ENCODE measurements around the gene JAKMIP2. TPM values are rescaled to one million over a fixed set of nuclear protein-coding genes. Genes with fewer than 3 reads are reported as not detected.

The JAKMIP2 gene
- total and polyA plus RNA-seq, 2 experiments from 2014 or later: 1.4 to 4.3 TPM

DNA sequence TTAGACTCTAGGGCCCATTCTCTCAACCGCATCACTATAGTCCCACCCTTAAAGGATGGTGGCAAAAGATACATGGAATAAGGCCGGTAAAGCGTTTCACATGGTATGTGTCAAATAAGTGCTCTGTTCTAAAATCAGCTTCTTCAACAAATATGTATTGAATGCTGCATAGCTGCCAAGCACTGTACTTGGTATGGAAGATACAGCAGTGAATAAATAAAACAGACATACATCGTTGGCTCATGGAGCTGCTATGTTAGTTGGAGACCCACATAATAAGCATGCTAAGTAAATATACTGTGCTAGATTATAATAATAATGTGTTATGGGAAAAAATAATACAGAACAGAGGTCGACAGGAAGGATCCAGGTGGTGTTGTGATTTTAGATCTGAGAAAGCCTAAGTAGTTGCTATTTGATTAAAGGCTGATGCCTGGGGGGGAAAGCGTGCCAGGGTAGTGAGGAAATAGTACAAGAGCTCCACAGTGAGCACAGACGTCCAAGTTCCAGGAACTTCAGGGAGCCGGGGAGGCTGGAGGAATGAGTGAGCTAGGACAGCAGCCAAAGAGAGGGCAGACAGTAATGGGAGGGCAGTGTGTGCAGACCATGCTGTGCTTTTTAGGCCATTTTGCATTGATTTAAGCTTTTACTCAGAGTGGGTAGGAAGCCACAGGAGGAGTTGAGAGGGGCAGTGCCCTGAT lies 93.7 kb downstream of the JAKMIP2 start:
- H3K27ac ChIP-seq: no peak overlapping the region
- DNase-seq (ENCODE audit: low spot score): no peak
- no peak overlapping the region for H2AFZ ChIP-seq

GRCh38 chr5:147687118-147687517 lies 95.4 kb downstream of the JAKMIP2 start:
- Histone ChIP-seq H2AFZ (no peak overlapping the region), H3K9me2 (replicated peaks; ENCODE audit: insufficient read depth) (no peaks in the 10 kb centered on the region), H3K79me2 (no peaks in the 10 kb centered on the region), H3K4me1 (ENCODE audit: insufficient read depth) (no peaks in the 10 kb centered on the region), H3K9me3 (ENCODE audit: low read depth) (no peaks in the 10 kb centered on the region), H3K4me3 (no peak overlapping the region), H3K36me3 (replicated peaks; ENCODE audit: insufficient read depth, low read depth) (no peaks in the 10 kb centered on the region), H3K27ac (no peak overlapping the region), H3K27me3 (no peaks in the 10 kb centered on the region), H4K20me1 (ENCODE audit: insufficient read depth, poor library complexity, severe bottlenecking) (no peaks in the 10 kb centered on the region), H3K4me2 (no peak overlapping the region)
- no peak for TF ChIP-seq EZH2 (IDR thresholded peaks at IDR 0.05; ENCODE audit: borderline replicate concordance)
- no peak for TF ChIP-seq EZH2phosphoT487 (IDR thresholded peaks at IDR 0.05; ENCODE audit: low read depth, severe bottlenecking, unreplicated experiment)
- no peak for TF ChIP-seq CTCF (IDR thresholded peaks at IDR 0.05; ENCODE audit: poor library complexity)
- DNase-seq (ENCODE audit: low spot score): no peak
- 74% methylated on average over 2 of the region's 2 CpGs for WGBS (ENCODE audit: low lambda C conversion rate, missing lambda C conversion rate)

More for the DNA sequence above, 93.7 kb downstream of the JAKMIP2 start:
- H3K9me3 ChIP-seq (ENCODE audit: low read depth): no peaks in the 10 kb centered on the region
- TF ChIP-seq CTCF (IDR thresholded peaks at IDR 0.05; ENCODE audit: poor library complexity) (no peak), EZH2 (IDR thresholded peaks at IDR 0.05; ENCODE audit: borderline replicate concordance) (no peak), EZH2phosphoT487 (IDR thresholded peaks at IDR 0.05; ENCODE audit: low read depth, severe bottlenecking, unreplicated experiment) (no peak)
- no peaks in the 10 kb centered on the region for H3K36me3 ChIP-seq (replicated peaks; ENCODE audit: insufficient read depth, low read depth)
- H3K4me2 ChIP-seq: no peak overlapping the region
- no peaks in the 10 kb centered on the region for H3K9me2 ChIP-seq (replicated peaks; ENCODE audit: insufficient read depth)
- no peaks in the 10 kb centered on the region for H3K79me2 ChIP-seq
- H3K4me1 ChIP-seq (ENCODE audit: insufficient read depth): no peaks in the 10 kb centered on the region
- H3K4me3 ChIP-seq: no peak overlapping the region
- H4K20me1 ChIP-seq (ENCODE audit: insufficient read depth, poor library complexity, severe bottlenecking): no peaks in the 10 kb centered on the region
- H3K27me3 ChIP-seq: no peaks in the 10 kb centered on the region
- WGBS (ENCODE audit: low lambda C conversion rate, missing lambda C conversion rate): 78% methylated on average over 8 of the region's 8 CpGs

- no peaks in the 10 kb centered on the region for H4K20me1 ChIP-seq (ENCODE audit: insufficient read depth, poor library complexity, severe bottlenecking)
- H3K4me1 ChIP-seq (ENCODE audit: insufficient read depth): no peaks in the 10 kb centered on the region
- no peaks in the 10 kb centered on the region for H3K27me3 ChIP-seq
- TF ChIP-seq EZH2 (IDR thresholded peaks at IDR 0.05; ENCODE audit: borderline replicate concordance) (no peak), CTCF (IDR thresholded peaks at IDR 0.05; ENCODE audit: poor library complexity) (no peak), EZH2phosphoT487 (IDR thresholded peaks at IDR 0.05; ENCODE audit: low read depth, severe bottlenecking, unreplicated experiment) (no peak)
- no peaks in the 10 kb centered on the region for H3K9me3 ChIP-seq (ENCODE audit: low read depth)
- H3K9me2 ChIP-seq (replicated peaks; ENCODE audit: insufficient read depth): no peaks in the 10 kb centered on the region
- no peaks in the 10 kb centered on the region for H3K36me3 ChIP-seq (replicated peaks; ENCODE audit: insufficient read depth, low read depth)
- no peak overlapping the region for H3K4me3 ChIP-seq
- H2AFZ ChIP-seq: no peak overlapping the region
- WGBS (ENCODE audit: low lambda C conversion rate, missing lambda C conversion rate): 94% methylated on average over 2 of the region's 2 CpGs
- DNase-seq (ENCODE audit: low spot score): no peak
- no peaks in the 10 kb centered on the region for H3K79me2 ChIP-seq
- no peak overlapping the region for H3K27ac ChIP-seq
- no peak overlapping the region for H3K4me2 ChIP-seq
Measured at GRCh38 chr5:147686421-147686820, 96.1 kb downstream of the JAKMIP2 start.

Data from hepatocyte (in vitro differentiated cells).